ENCODE results near the gene CMSS1.

The CMSS1 gene

GRCh38 chr3:100117093-100117492, 299.4 kb downstream of the CMSS1 start:
- in situ Hi-C loops (cut with MboI; ENCODE audit: low sequenced_read_pairs, unreplicated experiment) = no loop called here
- no peak for DNase-seq (ENCODE audit: low spot score)
- no peak for TF ChIP-seq CTCF (IDR thresholded peaks at IDR 0.05; ENCODE audit: borderline replicate concordance, control extremely low read depth, extremely low read depth, insufficient read depth, missing control alignments)

- in situ Hi-C loops (cut with MboI; ENCODE audit: low sequenced_read_pairs, unreplicated experiment) = no loop called here
- TF ChIP-seq CTCF (IDR thresholded peaks at IDR 0.05; ENCODE audit: borderline replicate concordance, control extremely low read depth, extremely low read depth, insufficient read depth, missing control alignments) = no peak
- no peak for DNase-seq (ENCODE audit: low spot score)
Observed at GRCh38 chr3:100120012-100120411, 302.4 kb downstream of the CMSS1 start.

GRCh38 chr3:100120693-100121092, 303.0 kb downstream of the CMSS1 start:
- in situ Hi-C loops (cut with MboI; ENCODE audit: low sequenced_read_pairs, unreplicated experiment) = no loop called here
- DNase-seq (ENCODE audit: low spot score) = no peak
- TF ChIP-seq CTCF (IDR thresholded peaks at IDR 0.05; ENCODE audit: borderline replicate concordance, control extremely low read depth, extremely low read depth, insufficient read depth, missing control alignments) = no peak

- in situ Hi-C loops (cut with MboI; ENCODE audit: low sequenced_read_pairs, unreplicated experiment) = no loop called here
- TF ChIP-seq CTCF (IDR thresholded peaks at IDR 0.05; ENCODE audit: borderline replicate concordance, control extremely low read depth, extremely low read depth, insufficient read depth, missing control alignments) = no peak
- no peak for DNase-seq (ENCODE audit: low spot score)
Observed at GRCh38 chr3:100122321-100122720, 304.7 kb downstream of the CMSS1 start.

- in situ Hi-C loops (cut with MboI; ENCODE audit: low sequenced_read_pairs, unreplicated experiment) = no loop called here
Observed at GRCh38 chr3:100123112-100123511, 305.4 kb downstream of the CMSS1 start.

GRCh38 chr3:100124201-100124761, 306.6 kb downstream of the CMSS1 start:
- TF ChIP-seq CTCF (IDR thresholded peaks at IDR 0.05; ENCODE audit: borderline replicate concordance, control extremely low read depth, extremely low read depth, insufficient read depth, missing control alignments) = no peak
- in situ Hi-C loops (cut with MboI; ENCODE audit: low sequenced_read_pairs, unreplicated experiment) = no loop called here
- no peak for DNase-seq (ENCODE audit: low spot score)

More at GRCh38 chr3:100123112-100123511, 305.4 kb downstream of the CMSS1 start:
- DNase-seq (ENCODE audit: low spot score) = no peak
- no peak for TF ChIP-seq CTCF (IDR thresholded peaks at IDR 0.05; ENCODE audit: borderline replicate concordance, control extremely low read depth, extremely low read depth, insufficient read depth, missing control alignments)
